ENCODE data around the gene TMEM131. TPM values are rescaled to one million over a fixed set of nuclear protein-coding genes. Genes with fewer than 3 reads are reported as not detected.
A peak's percentile ranks its signal among the peaks of the same experiment; 100 is the strongest.

TMEM131 gene
- total RNA-seq, 2 donors from 2014 or later = 20.7 to 21.8 TPM

DNA sequence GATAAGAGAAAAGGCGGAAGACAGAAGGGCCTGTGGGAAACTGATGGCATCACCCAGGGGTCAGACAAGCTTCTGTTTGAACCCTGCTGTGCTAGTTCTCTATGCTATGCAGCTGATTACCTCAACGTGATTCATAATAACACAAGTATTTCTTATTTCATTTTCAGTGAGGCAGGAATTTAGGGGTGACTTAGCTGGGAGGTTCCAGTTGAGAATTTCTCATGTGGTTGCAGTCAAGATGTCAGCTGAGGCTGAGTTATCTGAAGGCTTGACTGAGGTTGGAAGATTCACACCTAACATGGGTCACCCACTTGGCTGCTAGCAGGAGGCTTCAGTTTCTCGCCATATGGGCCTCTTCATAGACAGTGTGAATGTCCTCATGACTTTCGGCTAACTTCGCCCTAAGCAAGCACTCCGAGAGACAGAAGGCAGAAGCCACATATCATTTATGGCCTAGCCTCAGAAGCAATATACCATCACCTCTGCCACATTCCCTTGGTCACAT is 34.0 kb upstream of the TMEM131 start:
- TF ChIP-seq, protein P1, sequence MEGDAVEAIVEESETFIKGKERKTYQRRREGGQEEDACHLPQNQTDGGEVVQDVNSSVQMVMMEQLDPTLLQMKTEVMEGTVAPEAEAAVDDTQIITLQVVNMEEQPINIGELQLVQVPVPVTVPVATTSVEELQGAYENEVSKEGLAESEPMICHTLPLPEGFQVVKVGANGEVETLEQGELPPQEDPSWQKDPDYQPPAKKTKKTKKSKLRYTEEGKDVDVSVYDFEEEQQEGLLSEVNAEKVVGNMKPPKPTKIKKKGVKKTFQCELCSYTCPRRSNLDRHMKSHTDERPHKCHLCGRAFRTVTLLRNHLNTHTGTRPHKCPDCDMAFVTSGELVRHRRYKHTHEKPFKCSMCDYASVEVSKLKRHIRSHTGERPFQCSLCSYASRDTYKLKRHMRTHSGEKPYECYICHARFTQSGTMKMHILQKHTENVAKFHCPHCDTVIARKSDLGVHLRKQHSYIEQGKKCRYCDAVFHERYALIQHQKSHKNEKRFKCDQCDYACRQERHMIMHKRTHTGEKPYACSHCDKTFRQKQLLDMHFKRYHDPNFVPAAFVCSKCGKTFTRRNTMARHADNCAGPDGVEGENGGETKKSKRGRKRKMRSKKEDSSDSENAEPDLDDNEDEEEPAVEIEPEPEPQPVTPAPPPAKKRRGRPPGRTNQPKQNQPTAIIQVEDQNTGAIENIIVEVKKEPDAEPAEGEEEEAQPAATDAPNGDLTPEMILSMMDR (IDR thresholded peaks at IDR 0.05) = no peak

DNA sequence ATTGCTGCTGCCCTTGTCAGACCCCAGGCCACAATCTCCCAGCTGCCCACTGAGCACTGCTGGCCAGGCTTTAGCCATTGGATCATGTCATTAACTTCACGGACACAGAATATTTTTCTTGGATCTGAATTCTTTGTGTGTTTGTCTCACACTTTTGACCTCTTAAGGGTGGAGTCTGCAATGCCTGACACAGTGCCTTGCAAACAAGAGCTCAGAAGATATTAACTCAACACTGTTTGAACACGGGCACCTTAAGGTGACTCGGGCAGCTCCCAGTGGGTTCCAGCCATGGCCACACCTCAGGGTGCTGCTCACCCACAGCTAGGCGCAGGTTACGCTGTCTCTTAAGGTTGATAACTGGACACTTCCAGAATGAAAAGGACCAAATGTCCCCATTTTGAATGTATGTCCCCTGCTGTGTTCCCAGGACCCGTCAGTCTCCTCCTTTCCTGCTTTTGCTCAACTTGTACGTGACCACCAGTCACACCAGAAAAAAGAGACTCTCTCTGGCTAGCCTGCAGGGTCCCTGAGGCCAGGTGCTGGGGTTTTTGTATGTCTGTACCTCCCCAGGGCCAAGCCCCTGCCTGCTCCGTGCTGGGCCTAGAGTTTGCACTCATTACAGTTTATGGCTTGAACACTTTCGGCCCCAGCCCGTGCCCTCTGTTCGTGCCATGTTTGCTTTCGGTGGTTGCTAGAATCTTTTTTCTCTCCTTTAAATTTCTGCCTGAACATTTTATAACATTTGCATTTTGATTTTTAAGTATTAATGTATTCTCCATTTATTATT is 33.4 kb upstream of the TMEM131 start:
- TF ChIP-seq, protein P1 (IDR thresholded peaks at IDR 0.05) = no peak
- Histone ChIP-seq H3K4me1 (peaks cover 0 to 14% of the 10 kb centered on the region in 2 donors), H3K9me3 (no peaks in the 10 kb centered on the region), H3K27me3 (no peaks in the 10 kb centered on the region), H3K27ac (no peak overlapping the region), H3K36me3 (no peaks in the 10 kb centered on the region), H3K4me3 (no peak overlapping the region)
- peak; percentile 28 for DNase-seq (ENCODE audit: low spot score)

More for the DNA sequence above, 34.0 kb upstream of the TMEM131 start:
- no peak overlapping the region for H3K27ac ChIP-seq
- DNase-seq (ENCODE audit: low spot score) = peak; percentile 21
- H3K27me3 ChIP-seq = no peaks in the 10 kb centered on the region
- no peaks in the 10 kb centered on the region for H3K36me3 ChIP-seq
- no peak overlapping the region for H3K4me3 ChIP-seq
- H3K4me1 ChIP-seq = peaks cover 0 to 14% of the 10 kb centered on the region in 2 donors
- H3K9me3 ChIP-seq = no peaks in the 10 kb centered on the region

DNA sequence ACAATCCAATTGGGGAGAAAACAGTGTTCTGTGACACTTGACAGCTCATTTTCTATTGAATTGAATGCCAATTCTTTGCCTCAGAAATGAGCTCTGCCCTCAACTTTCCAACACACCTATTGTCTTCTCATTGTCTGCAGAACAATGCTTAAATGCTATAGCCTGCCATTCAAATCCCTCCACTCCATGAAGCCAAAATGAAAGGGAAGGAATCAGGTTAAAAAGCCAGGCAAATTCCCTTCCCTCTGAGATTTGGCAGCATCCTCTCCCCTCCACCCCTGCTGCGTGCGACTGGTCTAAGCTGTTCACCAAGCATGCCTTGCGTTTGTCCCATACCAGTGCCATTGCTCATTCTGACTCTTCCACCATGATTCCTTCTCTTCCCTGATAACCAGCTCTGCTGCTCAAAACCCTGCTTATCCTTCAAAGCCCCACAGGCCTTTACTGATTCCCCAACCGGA is 32.4 kb upstream of the TMEM131 start:
- Histone ChIP-seq H3K27ac (no peak overlapping the region), H3K27me3 (no peaks in the 10 kb centered on the region)
- TF ChIP-seq, protein P1 (IDR thresholded peaks at IDR 0.05) = no peak

DNA sequence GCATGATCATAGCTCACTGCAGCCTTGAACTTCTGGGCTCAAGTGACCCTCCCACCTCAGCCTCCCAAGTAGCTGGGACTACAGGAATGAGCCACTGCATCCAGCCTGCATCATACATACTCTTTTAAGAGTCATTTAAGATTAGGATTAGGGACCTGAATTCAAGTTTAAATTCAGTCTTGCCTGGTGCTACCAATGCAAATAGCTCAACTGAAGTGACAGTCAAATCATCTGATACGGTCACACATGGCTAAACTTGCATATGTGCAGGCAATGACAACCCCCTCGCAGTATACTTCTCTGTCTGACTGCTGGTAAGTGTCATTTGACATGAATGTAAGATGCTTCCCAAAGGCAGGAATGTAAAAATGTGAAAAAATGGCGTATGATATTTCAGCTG is 31.8 kb upstream of the TMEM131 start:
- Histone ChIP-seq H3K36me3 (no peaks in the 10 kb centered on the region), H3K9me3 (no peaks in the 10 kb centered on the region), H3K4me3 (no peak overlapping the region), H3K27ac (no peak overlapping the region), H3K27me3 (no peaks in the 10 kb centered on the region), H3K4me1 (peaks cover 0 to 14% of the 10 kb centered on the region in 2 donors)
- TF ChIP-seq, protein P1 (IDR thresholded peaks at IDR 0.05) = no peak
- DNase-seq (ENCODE audit: low spot score) = no peak

More for the DNA sequence above, 32.4 kb upstream of the TMEM131 start:
- Histone ChIP-seq H3K9me3 (no peaks in the 10 kb centered on the region), H3K4me1 (peaks cover 0 to 14% of the 10 kb centered on the region in 2 donors), H3K36me3 (no peaks in the 10 kb centered on the region), H3K4me3 (no peak overlapping the region)
- no peak for DNase-seq (ENCODE audit: low spot score)

DNA sequence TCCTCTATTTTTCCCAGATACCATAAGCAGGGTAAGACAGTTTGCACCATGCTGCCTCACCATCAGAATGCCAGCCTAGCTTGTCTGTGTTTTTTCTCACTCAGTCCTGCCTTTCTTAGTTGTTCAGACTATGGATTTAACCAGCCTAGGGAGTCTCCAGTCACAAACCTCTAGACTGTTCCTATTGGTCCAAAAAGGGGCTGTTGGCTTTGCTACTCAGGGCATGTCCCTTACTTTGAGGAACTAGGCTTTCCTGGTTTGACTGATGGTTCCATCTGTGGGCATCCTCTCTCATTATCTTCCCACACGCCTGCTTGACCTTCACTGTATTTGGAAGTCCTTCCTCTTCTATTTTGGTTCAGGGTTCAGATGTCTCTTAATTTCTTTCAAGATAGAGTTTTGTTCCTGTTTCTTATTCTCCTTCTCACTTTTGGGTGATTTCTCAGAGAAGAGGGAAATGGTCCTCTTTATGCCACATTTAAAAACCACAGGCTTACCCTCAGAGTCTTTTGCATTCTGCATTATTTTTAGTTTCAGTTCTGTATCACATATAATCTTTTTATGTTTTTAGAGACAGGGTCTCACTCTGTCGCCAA is 31.3 kb upstream of the TMEM131 start:
- H3K36me3 ChIP-seq = no peaks in the 10 kb centered on the region
- no peaks in the 10 kb centered on the region for H3K9me3 ChIP-seq
- peak; percentile 52 for DNase-seq (ENCODE audit: low spot score)
- no peak overlapping the region for H3K27ac ChIP-seq
- TF ChIP-seq, protein P1 (IDR thresholded peaks at IDR 0.05) = no peak
- H3K4me3 ChIP-seq = no peak overlapping the region
- H3K4me1 ChIP-seq = peaks cover 0 to 14% of the 10 kb centered on the region in 2 donors
- no peaks in the 10 kb centered on the region for H3K27me3 ChIP-seq
